GM06990 (cell line): ENCODE measurements around the gene ATP9A.

Experiments
- DNase-seq: peaks from one replicate; pipeline ENCODE4 v3.0.0-alpha.2; 2011; ENCODE audit not compliant: insufficient read length; ENCODE audit errors: extremely low read depth
- H3K27me3 ChIP-seq: replicated peaks from 2 replicates; pipeline ENCODE4 v1.6.0; 2011; ENCODE audit warnings: low read length; ENCODE audit not compliant: control insufficient read depth, insufficient read depth
- H3K36me3 ChIP-seq: 2 replicates; pipeline ENCODE4 v1.5.1; 2011; ENCODE audit warnings: low read length; ENCODE audit not compliant: control insufficient read depth, insufficient read depth
- H3K4me3 ChIP-seq: replicated peaks from 2 replicates; pipeline ENCODE4 v1.5.1; 2011; ENCODE audit warnings: low read depth, mild to moderate bottlenecking, control low read depth, low read length
- TF ChIP-seq, protein P1 (sequence below): IDR thresholded peaks from 2 replicates; pipeline ENCODE4 v1.5.1; 2011; ENCODE audit warnings: low read length, control low read depth, mild to moderate bottlenecking, inconsistent platforms; ENCODE audit not compliant: insufficient read depth, poor library complexity, severe bottlenecking

ATP9A gene

DNA sequence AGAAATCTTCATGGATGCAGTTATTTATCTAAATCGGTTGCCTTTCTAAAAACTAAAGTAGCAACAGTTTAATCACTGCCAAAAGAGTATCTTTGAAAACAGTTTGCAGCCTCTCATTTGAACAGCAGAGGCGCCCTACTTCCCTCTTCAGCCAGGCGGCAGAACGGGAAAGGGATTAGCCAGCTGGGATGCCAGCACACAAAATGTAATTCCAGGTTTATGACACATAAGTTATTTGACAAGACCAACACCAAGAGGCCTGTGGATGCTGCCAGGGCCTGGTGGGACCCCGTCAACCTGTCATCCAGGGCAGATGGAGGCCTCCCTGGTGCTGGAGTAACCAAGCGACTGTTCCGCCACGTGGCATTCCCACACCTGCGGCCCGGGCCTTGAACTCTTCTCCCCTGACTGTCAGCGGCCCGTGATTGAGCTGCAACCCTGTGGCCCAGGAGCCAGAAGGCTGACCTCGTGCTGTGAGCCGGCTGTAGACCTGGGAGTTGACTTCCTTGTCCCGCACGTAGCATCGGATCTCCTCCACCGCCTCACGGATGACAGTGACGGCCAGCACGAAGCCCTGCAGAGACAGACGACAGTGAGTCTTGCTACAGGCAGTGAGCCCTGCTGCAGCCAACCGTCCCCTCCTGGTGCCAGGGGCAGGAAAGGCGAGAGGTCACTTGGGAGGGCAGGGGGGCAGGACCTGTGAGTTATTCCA, 55.5 kb downstream of the ATP9A start:
- Histone ChIP-seq H3K4me3 (no peak overlapping the region), H3K27me3 (no peaks in the 10 kb centered on the region), H3K36me3 (no peaks in the 10 kb centered on the region)
- no peak for DNase-seq
- TF ChIP-seq, protein P1, sequence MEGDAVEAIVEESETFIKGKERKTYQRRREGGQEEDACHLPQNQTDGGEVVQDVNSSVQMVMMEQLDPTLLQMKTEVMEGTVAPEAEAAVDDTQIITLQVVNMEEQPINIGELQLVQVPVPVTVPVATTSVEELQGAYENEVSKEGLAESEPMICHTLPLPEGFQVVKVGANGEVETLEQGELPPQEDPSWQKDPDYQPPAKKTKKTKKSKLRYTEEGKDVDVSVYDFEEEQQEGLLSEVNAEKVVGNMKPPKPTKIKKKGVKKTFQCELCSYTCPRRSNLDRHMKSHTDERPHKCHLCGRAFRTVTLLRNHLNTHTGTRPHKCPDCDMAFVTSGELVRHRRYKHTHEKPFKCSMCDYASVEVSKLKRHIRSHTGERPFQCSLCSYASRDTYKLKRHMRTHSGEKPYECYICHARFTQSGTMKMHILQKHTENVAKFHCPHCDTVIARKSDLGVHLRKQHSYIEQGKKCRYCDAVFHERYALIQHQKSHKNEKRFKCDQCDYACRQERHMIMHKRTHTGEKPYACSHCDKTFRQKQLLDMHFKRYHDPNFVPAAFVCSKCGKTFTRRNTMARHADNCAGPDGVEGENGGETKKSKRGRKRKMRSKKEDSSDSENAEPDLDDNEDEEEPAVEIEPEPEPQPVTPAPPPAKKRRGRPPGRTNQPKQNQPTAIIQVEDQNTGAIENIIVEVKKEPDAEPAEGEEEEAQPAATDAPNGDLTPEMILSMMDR = peak; percentile 36

DNA sequence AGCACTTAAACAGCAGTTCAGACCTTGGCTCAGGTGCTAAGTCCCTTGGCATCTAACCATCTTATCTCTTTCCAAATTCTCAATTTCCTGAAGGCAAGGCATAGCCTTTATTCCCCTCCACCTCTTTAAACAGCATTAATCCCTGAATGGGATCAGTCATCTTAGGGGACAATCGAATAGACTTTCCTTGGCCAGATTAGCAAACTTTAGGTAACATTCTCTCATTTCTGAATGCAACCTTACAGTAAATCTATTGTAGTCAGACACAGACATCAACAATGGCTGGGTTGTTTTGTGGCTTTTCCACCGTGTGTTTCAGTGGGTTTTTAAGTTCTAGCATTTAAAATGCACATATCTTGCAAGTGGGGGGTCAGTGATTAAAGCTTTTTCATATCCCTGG, 56.8 kb downstream of the ATP9A start:
- DNase-seq = no peak
- H3K27me3 ChIP-seq = no peaks in the 10 kb centered on the region
- H3K4me3 ChIP-seq = no peak overlapping the region
- no peaks in the 10 kb centered on the region for H3K36me3 ChIP-seq
- TF ChIP-seq, protein P1 = no peak

DNA sequence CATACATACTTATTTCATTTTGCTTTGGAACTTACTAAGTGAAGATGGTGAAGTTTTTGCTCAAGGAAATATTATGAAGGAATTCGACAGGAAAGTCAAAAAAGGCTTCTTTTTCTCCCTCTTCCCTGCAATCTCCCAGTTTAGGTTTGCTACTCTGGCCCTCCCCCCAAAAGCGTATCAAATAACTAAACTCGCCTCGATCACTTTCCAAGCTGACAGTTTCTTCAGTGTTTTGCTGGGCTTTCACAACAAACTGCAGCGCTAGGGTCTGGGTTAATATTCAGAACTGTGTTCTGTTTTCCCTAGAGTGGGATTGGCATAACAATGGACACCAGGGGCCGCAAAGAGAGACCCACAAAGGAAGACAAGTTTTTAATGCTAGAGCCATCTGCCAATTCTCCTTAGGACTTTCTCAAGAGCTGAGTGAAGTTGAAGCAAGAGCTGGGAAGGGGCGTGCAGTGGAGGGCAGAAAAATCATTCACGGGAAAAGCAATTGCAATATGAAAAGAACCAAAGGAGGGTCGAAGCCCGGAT, 57.8 kb downstream of the ATP9A start:
- TF ChIP-seq, protein P1 = no peak
- DNase-seq = no peak
- Histone ChIP-seq H3K27me3 (no peaks in the 10 kb centered on the region), H3K36me3 (no peaks in the 10 kb centered on the region), H3K4me3 (no peak overlapping the region)

DNA sequence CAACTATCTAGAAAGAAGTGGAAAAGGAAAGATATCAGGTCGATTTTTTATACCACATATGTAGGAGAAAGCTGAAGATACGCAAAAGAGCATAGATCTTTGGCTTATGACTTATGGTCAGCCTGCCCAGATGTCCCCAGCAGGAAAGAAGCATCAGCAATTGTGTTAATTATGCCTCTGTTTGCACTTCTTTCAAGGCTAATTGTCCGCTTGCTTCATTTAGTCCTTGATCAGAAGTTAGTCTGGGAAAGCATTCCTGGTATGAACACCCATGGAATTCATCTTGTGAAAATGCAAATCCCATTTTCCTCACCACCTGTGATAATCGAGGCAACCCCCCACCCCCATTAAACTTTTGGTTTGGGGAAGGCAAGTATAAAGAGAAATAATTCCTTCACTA, 62.8 kb downstream of the ATP9A start:
- TF ChIP-seq, protein P1 = no peak
- H3K27me3 ChIP-seq = no peaks in the 10 kb centered on the region
- H3K4me3 ChIP-seq = no peak overlapping the region
- no peaks in the 10 kb centered on the region for H3K36me3 ChIP-seq
- DNase-seq = no peak

DNA sequence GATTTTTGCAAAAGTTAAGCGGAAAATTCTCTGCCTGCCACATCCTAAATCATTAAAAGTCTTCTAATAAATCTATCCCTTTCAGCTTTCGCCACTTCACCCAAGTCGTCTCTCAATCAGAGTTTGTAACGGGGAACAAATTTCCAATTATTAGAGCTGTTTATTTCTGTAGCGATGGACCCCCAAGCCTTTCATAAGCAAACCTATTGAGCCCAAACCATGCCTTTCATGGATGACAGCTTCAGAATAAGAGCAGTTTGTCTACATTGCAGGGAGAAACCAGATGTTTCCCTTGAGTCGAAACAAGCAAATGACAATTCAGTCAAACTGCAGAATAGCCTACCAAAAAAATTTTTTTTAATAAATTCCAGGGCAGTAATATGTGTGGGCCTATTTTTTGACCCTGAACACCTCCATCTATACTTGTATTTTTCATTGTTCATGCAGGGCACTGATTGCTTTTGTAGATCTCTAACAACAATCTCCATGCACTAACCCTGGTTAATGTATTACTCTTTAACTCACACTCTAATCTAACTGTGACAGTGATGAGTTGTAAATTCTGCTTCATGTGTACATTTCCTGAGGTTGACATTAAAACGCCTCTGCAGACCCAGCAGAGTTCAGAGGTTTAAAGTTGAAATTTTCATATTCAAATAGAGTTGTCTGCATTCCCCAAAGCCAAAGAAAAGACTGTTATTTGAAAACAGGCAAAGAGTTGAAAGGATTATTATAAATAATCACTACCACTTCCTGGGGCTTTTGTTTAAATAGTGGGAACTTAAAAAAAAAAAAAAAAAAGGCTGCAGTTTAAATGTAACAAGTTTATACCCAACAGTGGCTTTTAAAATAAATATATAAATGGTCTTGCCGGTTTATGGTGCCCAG, 64.5 kb downstream of the ATP9A start:
- H3K36me3 ChIP-seq = no peaks in the 10 kb centered on the region
- TF ChIP-seq, protein P1 = no peak
- DNase-seq = no peak
- H3K4me3 ChIP-seq = no peak overlapping the region
- H3K27me3 ChIP-seq = no peaks in the 10 kb centered on the region
